SU-DHL-6 (cell line): ENCODE results near the gene SLC26A2.
A peak's percentile ranks its signal among the peaks of the same experiment; 100 is the strongest.

ENCODE experiments used
- H2AFZ ChIP-seq: fragments of 200-600 bp; sonication (generic); 2 replicates; pipeline ENCODE4 v1.6.1; 2014; ENCODE audit warnings: low read depth, mild to moderate bottlenecking, moderate library complexity, mixed read lengths, antibody characterized with exemption, low read length; ENCODE audit not compliant: severe bottlenecking
- H3F3A ChIP-seq: fragments of 200-600 bp; shearing (Covaris generic); 2 replicates; pipeline ENCODE4 v1.6.0; 2016; ENCODE audit warnings: antibody characterized with exemption, mild to moderate bottlenecking; ENCODE audit not compliant: insufficient read depth
- H3K27ac ChIP-seq: fragments of 200-600 bp; sonication (generic); 2 replicates; pipeline ENCODE4 v1.5.1; 2016; ENCODE audit warnings: low read depth, mild to moderate bottlenecking, low read length, moderate library complexity, mixed read lengths
- H3K27me3 ChIP-seq: fragments of 200-600 bp; sonication (generic), shearing (Covaris generic); 2 replicates; pipeline ENCODE4 v1.6.0; 2014; ENCODE audit warnings: mild to moderate bottlenecking, low read length
- H3K36me3 ChIP-seq: fragments of 200-600 bp; sonication (generic); 2 replicates; pipeline ENCODE4 v1.6.1; 2014; ENCODE audit warnings: mild to moderate bottlenecking, low read length, mixed read lengths
- H3K4me2 ChIP-seq: fragments of 300-600, 200-600 bp; shearing (Covaris generic), sonication (generic); 2 replicates; pipeline ENCODE4 v1.6.0; 2014; ENCODE audit warnings: low read length, low read depth, mild to moderate bottlenecking; ENCODE audit not compliant: poor library complexity, severe bottlenecking
- H3K4me3 ChIP-seq: fragments of 200-600 bp; sonication (generic); 2 replicates; pipeline ENCODE4 v1.5.1; 2014; ENCODE audit warnings: antibody characterized with exemption, low read length, mild to moderate bottlenecking, mixed read lengths; ENCODE audit not compliant: insufficient read depth, poor library complexity, severe bottlenecking
- H3K79me2 ChIP-seq: fragments of 200-600 bp; sonication (generic); 2 replicates; pipeline ENCODE4 v1.6.1; 2014; ENCODE audit warnings: mild to moderate bottlenecking, low read length, moderate library complexity; ENCODE audit not compliant: insufficient read depth
- H3K9ac ChIP-seq: fragments of 200-600 bp; sonication (generic); 2 replicates; pipeline ENCODE4 v1.7.0; 2014; ENCODE audit warnings: mild to moderate bottlenecking, low read length
- H3K9me2 ChIP-seq: fragments of 200-600 bp; sonication (generic); replicated peaks from 2 replicates; pipeline ENCODE4 v1.6.1; 2014; ENCODE audit warnings: low read length; ENCODE audit not compliant: insufficient read depth
- H3K9me3 ChIP-seq: fragments of 200-600 bp; sonication (generic); 2 replicates; pipeline ENCODE4 v1.6.1; 2014; ENCODE audit warnings: low read length, mixed read lengths; ENCODE audit not compliant: insufficient read depth
- H4K20me1 ChIP-seq: fragments of 200-600 bp; sonication (generic); 2 replicates; pipeline ENCODE4 v1.6.1; 2014; ENCODE audit warnings: low read depth, mild to moderate bottlenecking, antibody characterized with exemption, low read length, moderate library complexity, mixed read lengths
- EZH2phosphoT487 ChIP-seq: fragments of 200-600 bp; sonication (generic), shearing (Covaris generic); conservative IDR thresholded peaks from 2 replicates; pipeline ENCODE4 v1.6.1; 2018; ENCODE audit warnings: mild to moderate bottlenecking, antibody characterized with exemption, low read length, moderate library complexity, mixed read lengths
- TF ChIP-seq, protein P1 (sequence below): fragments of 200-600 bp; sonication (generic); IDR thresholded peaks from one replicate; pipeline ENCODE4 v1.5.1; 2017; ENCODE audit warnings: antibody characterized with exemption, mild to moderate bottlenecking, low read length, moderate library complexity; ENCODE audit not compliant: insufficient read depth, poor library complexity, severe bottlenecking

The SLC26A2 gene

DNA sequence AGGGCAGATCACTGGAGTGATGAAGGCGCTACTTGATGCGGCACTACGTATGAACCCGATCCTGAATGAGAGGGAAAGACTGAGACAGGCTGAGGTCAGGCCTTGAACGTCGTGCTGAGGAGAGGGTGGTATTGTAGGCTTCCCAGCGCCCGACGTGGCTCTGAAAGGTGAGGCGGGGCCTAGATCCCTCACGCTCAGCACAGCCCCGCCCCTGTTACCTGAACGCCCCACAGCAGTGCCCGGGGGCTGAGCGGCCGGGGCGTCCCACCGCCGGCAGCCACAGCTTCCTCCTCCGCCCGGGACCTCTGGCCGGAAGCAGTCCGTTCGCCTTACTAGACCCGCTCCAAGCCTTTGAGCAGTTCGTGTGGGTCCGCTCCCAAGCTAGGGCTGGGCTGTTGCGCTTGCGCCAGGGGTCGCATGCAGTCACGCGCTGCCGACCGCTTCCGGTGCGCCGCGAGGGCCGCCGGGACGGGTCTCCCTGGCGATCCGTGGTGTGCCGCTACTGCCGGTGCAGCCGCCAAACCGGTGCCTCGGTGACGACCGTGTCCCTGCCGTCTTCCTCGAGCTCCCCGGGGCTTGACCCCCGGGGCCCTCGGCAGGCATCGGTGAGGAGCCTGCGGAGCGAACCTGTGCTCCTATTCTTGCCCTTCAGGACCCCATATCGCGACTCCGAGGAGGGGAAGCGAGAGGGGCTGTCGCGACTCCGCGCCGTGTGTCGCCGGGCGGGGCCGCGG, 39.9 kb downstream of the SLC26A2 start, which contains the start of the genes HMGXB3 and TIGD6:
TSS of gene HMGXB3 (plus strand) at position 484 of the 734 bp plus-strand sequence. CDS start 4,114 bp downstream, outside the sequence.
TSS of gene TIGD6 (minus strand) at position 399 of the 734 bp plus-strand sequence. CDS start 4,306 bp downstream, outside the sequence.
- Histone ChIP-seq H3K9ac (peak within 1 kb of the TSS; percentile 88), H3K79me2 (peaks cover 43% of the 10 kb centered on the region), H3K4me2 (peak within 1 kb of the TSS; percentile 75), H3K9me3 (no peaks in the 10 kb centered on the region), H3K9me2 (no peaks in the 10 kb centered on the region), H3K27ac (peak within 1 kb of the TSS; percentile 68), H3K27me3 (no peaks in the 10 kb centered on the region), H2AFZ (peak within 1 kb of the TSS; percentile 69), H3K36me3 (0 out of 2 replicates have a peak, but pooled peaks cover 5% of the 10 kb centered on the region), H3F3A (peaks cover 13% of the 10 kb centered on the region; the same call in 1 of the 2 replicates), H4K20me1 (peaks cover 8% of the 10 kb centered on the region; the same call in 1 of the 2 replicates), H3K4me3 (peak within 1 kb of the TSS; percentile 64)
- TF ChIP-seq EZH2phosphoT487: no peak
- TF ChIP-seq, protein P1, sequence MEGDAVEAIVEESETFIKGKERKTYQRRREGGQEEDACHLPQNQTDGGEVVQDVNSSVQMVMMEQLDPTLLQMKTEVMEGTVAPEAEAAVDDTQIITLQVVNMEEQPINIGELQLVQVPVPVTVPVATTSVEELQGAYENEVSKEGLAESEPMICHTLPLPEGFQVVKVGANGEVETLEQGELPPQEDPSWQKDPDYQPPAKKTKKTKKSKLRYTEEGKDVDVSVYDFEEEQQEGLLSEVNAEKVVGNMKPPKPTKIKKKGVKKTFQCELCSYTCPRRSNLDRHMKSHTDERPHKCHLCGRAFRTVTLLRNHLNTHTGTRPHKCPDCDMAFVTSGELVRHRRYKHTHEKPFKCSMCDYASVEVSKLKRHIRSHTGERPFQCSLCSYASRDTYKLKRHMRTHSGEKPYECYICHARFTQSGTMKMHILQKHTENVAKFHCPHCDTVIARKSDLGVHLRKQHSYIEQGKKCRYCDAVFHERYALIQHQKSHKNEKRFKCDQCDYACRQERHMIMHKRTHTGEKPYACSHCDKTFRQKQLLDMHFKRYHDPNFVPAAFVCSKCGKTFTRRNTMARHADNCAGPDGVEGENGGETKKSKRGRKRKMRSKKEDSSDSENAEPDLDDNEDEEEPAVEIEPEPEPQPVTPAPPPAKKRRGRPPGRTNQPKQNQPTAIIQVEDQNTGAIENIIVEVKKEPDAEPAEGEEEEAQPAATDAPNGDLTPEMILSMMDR: no peak

DNA sequence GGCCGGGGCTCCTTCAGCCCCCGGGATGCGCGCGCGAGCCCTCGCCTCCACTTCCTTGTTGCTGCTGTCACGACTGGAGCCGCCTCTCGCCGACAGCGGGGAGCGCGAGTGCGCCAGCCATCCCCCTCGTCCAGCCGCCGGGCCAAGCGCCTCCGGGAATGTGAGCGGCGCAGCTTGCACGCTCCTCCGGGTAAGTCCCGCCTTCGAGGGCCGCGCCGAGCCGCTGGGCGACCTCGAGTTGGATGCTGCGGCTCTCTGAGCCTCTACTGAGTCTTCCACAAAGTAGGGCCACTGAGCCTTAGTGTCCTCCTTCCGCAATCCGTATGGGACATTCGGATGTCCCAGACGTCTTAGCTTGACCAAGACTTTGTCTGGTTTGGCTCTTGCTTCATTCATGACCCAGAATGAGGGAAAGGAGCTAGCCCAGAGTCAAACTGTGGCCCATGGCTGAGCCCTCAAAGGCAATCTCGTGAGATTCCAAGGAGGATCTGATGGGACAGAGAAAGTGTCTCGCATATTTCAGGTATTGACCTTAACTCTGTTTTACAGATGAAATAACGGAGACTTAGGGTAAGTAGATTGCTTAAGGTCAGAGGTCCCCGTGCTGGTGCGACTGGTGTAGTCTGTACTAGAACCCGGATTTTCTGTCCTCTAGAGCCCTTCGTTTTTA, 40.6 kb downstream of the SLC26A2 start:
- peaks cover 43% of the 10 kb centered on the region for H3K79me2 ChIP-seq
- H3K27me3 ChIP-seq: no peaks in the 10 kb centered on the region
- peaks cover 13% of the 10 kb centered on the region; the same call in 1 of the 2 replicates for H3F3A ChIP-seq
- peaks cover 12% of the 10 kb centered on the region; the same call in 1 of the 2 replicates for H3K36me3 ChIP-seq
- peak overlapping the region; percentile 88 for H3K9ac ChIP-seq
- peak overlapping the region; percentile 75 for H3K4me2 ChIP-seq
- peak overlapping the region; percentile 68 for H3K27ac ChIP-seq
- peak overlapping the region; percentile 64 for H3K4me3 ChIP-seq
- H3K9me3 ChIP-seq: no peaks in the 10 kb centered on the region
- peaks cover 8% of the 10 kb centered on the region; the same call in 1 of the 2 replicates for H4K20me1 ChIP-seq
- peak overlapping the region; percentile 69 for H2AFZ ChIP-seq
- H3K9me2 ChIP-seq: no peaks in the 10 kb centered on the region
- no peak for TF ChIP-seq EZH2phosphoT487
- TF ChIP-seq, protein P1: no peak

DNA sequence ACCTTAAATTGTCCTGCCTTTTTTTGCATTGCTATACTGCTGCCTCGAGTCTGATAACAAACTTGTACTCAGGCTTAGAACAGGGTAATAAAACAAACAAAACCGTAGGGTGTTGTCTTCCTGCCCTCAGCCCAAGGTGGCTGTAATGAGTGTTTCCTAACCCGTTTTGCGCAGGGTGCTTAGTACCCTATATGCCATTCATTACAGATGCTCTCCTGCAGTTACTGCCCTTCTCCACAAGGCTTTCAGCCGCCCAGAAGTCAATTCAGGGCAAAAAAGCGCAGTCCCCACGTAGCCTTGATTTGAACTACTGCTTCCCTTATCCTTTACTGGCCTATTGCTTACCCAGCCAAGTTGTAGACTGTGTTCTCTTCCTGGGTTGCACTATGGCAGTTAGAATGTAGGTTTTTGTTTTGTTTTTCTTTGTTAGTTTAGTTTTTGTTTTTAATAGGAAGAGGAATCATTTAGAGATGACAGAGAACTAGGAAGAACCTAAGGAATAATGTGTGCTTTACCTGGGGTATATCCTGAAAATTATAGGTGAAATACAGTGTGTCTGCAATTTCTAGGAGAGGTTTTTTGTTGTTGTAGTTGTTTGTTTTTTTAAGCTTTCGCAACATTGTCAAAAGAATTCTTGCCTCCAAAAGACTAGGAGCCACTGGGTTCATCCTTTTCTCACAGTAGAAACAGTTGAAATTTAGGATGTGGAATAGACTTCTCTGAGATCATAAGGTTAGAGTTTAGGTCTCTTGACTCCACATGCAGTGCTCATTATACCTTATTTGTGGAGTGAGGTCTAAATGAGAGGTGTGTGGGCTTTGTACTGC, 41.3 kb downstream of the SLC26A2 start:
- Histone ChIP-seq H2AFZ (no peak overlapping the region), H3K79me2 (peaks cover 50% of the 10 kb centered on the region), H3K9me2 (no peaks in the 10 kb centered on the region), H3F3A (peaks cover 13% of the 10 kb centered on the region; the same call in 1 of the 2 replicates), H3K9ac (peak overlapping the region; percentile 88), H3K36me3 (peaks cover 19% of the 10 kb centered on the region; the same call in 1 of the 2 replicates), H3K27ac (peak overlapping the region; percentile 68), H3K27me3 (no peaks in the 10 kb centered on the region), H3K4me2 (peak overlapping the region; percentile 75), H3K9me3 (no peaks in the 10 kb centered on the region), H4K20me1 (peaks cover 8% of the 10 kb centered on the region; the same call in 1 of the 2 replicates), H3K4me3 (peak overlapping the region; percentile 64)
- no peak for TF ChIP-seq EZH2phosphoT487
- TF ChIP-seq, protein P1: peak; percentile 30
